OCI-LY1 (cell line): ENCODE data around the gene ZNF521.

Experiments used
- H2AFZ ChIP-seq: fragments of 200-600 bp; sonication (generic), shearing (Covaris generic); 2 replicates; pipeline ENCODE4 v1.6.0; 2014; ENCODE audit warnings: antibody characterized with exemption, mild to moderate bottlenecking, low read length
- H3F3A ChIP-seq: fragments of 200-600 bp; sonication (generic), shearing (Covaris generic); 2 replicates; pipeline ENCODE4 v1.6.0; 2014; ENCODE audit warnings: mild to moderate bottlenecking, antibody characterized with exemption, low read length, moderate library complexity; ENCODE audit not compliant: insufficient read depth
- H3K27ac ChIP-seq: fragments of 200-600 bp; sonication (generic); 2 replicates; pipeline ENCODE4 v1.5.1; 2014; ENCODE audit warnings: low read length, mixed run types, mild to moderate bottlenecking, low read depth; ENCODE audit not compliant: poor library complexity, severe bottlenecking
- H3K27me3 ChIP-seq: fragments of 200-600 bp; sonication (generic); 2 replicates; pipeline ENCODE4 v1.6.0; 2014; ENCODE audit warnings: antibody characterized with exemption, mild to moderate bottlenecking, low read length, moderate library complexity; ENCODE audit not compliant: insufficient read depth
- H3K36me3 ChIP-seq: fragments of 200-600 bp; sonication (generic); 2 replicates; pipeline ENCODE4 v1.6.1; 2014; ENCODE audit warnings: mild to moderate bottlenecking, antibody characterized with exemption, low read length, moderate library complexity, mixed read lengths; ENCODE audit not compliant: insufficient read depth
- H3K4me1 ChIP-seq: fragments of 200-600 bp; sonication (generic); 2 replicates; pipeline ENCODE4 v1.5.1; 2014; ENCODE audit warnings: mild to moderate bottlenecking, low read length, moderate library complexity; ENCODE audit not compliant: insufficient read depth, severe bottlenecking
- H3K4me2 ChIP-seq: fragments of 200-600 bp; sonication (generic), shearing (Covaris generic); 2 replicates; pipeline ENCODE4 v1.6.1; 2014; ENCODE audit warnings: low read length
- H3K4me3 ChIP-seq: fragments of 200-600 bp; sonication (generic); 2 replicates; pipeline ENCODE4 v1.5.1; 2014; ENCODE audit warnings: low read length, low read depth, mild to moderate bottlenecking, mixed read lengths; ENCODE audit not compliant: poor library complexity, severe bottlenecking
- H3K79me2 ChIP-seq: fragments of 200-600 bp; shearing (Covaris generic); 2 replicates; pipeline ENCODE4 v1.6.1; 2016; ENCODE audit warnings: mixed run types, low read length, mixed read lengths; ENCODE audit not compliant: insufficient read depth
- H3K9ac ChIP-seq: fragments of 200-600 bp; sonication (generic), shearing (Covaris generic); 2 replicates; pipeline ENCODE4 v1.6.1; 2014; ENCODE audit warnings: mild to moderate bottlenecking, low read length, mixed read lengths
- H3K9me2 ChIP-seq: fragments of 200-600 bp; sonication (generic), shearing (Covaris generic); 2 replicates; pipeline ENCODE4 v1.6.1; 2014; ENCODE audit warnings: low read depth, mild to moderate bottlenecking, low read length, mixed read lengths
- H3K9me3 ChIP-seq: fragments of 200-600 bp; shearing (Covaris generic); 2 replicates; pipeline ENCODE4 v1.6.1; 2014; ENCODE audit warnings: low read length, mixed read lengths
- H4K20me1 ChIP-seq: fragments of 200-600 bp; sonication (generic), shearing (Covaris generic); 2 replicates; pipeline ENCODE4 v1.6.0; 2016; ENCODE audit warnings: mild to moderate bottlenecking, low read length; ENCODE audit not compliant: insufficient read depth
- EZH2 ChIP-seq: fragments of 200-600 bp; sonication (generic), shearing (Covaris generic); IDR thresholded peaks from 2 replicates; pipeline ENCODE4 v1.8.0; 2017; ENCODE audit warnings: borderline replicate concordance, mixed run types, mild to moderate bottlenecking, antibody characterized with exemption, low read length, moderate library complexity, mixed read lengths
- TF ChIP-seq, protein P1 (sequence below): fragments of 200-600 bp; sonication (generic), shearing (Covaris generic); IDR thresholded peaks from 2 replicates; pipeline ENCODE4 v1.5.1; 2017; ENCODE audit warnings: mild to moderate bottlenecking, antibody characterized with exemption, low read length, moderate library complexity, mixed read lengths

The ZNF521 gene

DNA sequence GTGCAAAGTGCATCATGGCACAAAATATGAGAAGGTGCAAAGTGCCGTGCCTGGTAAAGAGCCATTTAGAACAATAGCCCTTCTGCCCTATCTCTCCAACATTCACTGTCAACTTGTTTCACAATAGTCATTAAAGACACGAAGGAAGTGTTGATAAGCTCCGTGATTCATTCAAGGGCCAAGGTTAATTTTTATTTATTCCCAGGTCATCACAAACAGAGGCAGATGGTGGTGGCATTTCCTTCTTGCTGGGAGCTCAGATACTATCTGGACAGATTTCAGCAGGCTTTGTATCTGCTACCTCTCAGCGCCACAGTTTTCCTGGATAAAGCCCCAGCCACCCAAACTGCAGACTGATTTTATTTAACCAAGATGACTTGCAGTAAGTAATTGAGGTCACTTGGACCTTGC lies 309.3 kb downstream of the ZNF521 start:
- no peaks in the 10 kb centered on the region for H3K4me1 ChIP-seq
- H3K36me3 ChIP-seq: no peaks in the 10 kb centered on the region
- H3K9me3 ChIP-seq: no peaks in the 10 kb centered on the region
- H3K4me3 ChIP-seq: no peak overlapping the region
- no peak overlapping the region for H3K4me2 ChIP-seq
- H3K27ac ChIP-seq: no peak overlapping the region
- TF ChIP-seq, protein P1, sequence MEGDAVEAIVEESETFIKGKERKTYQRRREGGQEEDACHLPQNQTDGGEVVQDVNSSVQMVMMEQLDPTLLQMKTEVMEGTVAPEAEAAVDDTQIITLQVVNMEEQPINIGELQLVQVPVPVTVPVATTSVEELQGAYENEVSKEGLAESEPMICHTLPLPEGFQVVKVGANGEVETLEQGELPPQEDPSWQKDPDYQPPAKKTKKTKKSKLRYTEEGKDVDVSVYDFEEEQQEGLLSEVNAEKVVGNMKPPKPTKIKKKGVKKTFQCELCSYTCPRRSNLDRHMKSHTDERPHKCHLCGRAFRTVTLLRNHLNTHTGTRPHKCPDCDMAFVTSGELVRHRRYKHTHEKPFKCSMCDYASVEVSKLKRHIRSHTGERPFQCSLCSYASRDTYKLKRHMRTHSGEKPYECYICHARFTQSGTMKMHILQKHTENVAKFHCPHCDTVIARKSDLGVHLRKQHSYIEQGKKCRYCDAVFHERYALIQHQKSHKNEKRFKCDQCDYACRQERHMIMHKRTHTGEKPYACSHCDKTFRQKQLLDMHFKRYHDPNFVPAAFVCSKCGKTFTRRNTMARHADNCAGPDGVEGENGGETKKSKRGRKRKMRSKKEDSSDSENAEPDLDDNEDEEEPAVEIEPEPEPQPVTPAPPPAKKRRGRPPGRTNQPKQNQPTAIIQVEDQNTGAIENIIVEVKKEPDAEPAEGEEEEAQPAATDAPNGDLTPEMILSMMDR: no peak
- TF ChIP-seq EZH2: no peak
- H4K20me1 ChIP-seq: no peaks in the 10 kb centered on the region
- H3K9me2 ChIP-seq: no peaks in the 10 kb centered on the region
- no peaks in the 10 kb centered on the region for H3F3A ChIP-seq
- H3K9ac ChIP-seq: no peak overlapping the region
- H2AFZ ChIP-seq: no peak overlapping the region
- H3K27me3 ChIP-seq: 0 out of 2 replicates have a peak, but pooled peaks cover 5% of the 10 kb centered on the region
- H3K79me2 ChIP-seq: no peaks in the 10 kb centered on the region

DNA sequence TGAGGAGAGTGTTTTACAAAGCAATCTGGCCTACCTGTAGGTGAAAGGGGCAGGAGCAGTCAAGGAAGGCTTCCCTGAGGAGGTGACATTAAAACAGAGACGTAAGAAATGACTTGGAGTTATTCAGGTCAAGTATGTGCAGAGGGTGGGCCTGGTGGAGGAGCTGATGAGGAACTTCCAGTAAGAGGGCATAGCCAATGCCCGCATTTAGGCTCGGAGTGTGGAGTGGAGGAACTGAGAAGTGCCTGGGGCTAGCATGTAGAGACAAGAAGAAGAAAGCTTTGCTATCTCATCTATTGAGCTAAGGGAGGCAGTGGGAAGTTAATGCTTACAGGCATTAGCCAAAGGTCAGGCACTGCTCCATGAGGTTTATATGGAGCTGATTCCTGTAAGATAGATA lies 312.2 kb downstream of the ZNF521 start:
- H3K27ac ChIP-seq: no peak overlapping the region
- H3K79me2 ChIP-seq: no peaks in the 10 kb centered on the region
- no peaks in the 10 kb centered on the region for H3F3A ChIP-seq
- H3K9me3 ChIP-seq: no peaks in the 10 kb centered on the region
- H3K9ac ChIP-seq: no peak overlapping the region
- H3K9me2 ChIP-seq: no peaks in the 10 kb centered on the region
- H3K27me3 ChIP-seq: 0 out of 2 replicates have a peak, but pooled peaks cover 8% of the 10 kb centered on the region
- no peak for TF ChIP-seq EZH2
- TF ChIP-seq, protein P1: no peak
- no peaks in the 10 kb centered on the region for H3K4me1 ChIP-seq
- H3K4me3 ChIP-seq: no peak overlapping the region
- no peaks in the 10 kb centered on the region for H3K36me3 ChIP-seq
- H4K20me1 ChIP-seq: no peaks in the 10 kb centered on the region
- no peak overlapping the region for H2AFZ ChIP-seq
- H3K4me2 ChIP-seq: no peak overlapping the region

DNA sequence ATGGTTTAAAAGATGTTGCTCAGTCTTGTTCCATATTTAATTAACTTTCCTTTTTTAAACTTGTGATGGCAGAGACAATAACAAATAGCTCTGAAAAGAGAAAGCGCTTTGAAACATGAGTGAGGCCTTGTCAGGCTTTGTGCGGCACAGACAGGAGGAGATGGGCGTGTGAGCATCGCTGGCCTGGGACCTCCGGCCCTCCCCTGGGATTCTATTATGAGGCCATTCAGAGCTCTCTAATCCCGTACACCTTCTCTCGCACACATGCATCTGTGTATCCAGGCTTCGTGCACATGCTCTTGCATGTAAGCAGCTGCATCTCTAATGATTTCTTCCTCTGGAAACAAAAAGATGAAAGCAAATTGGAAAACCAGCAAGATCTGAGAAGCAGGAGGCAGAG lies 313.7 kb downstream of the ZNF521 start:
- TF ChIP-seq EZH2: no peak
- TF ChIP-seq, protein P1: no peak

More for the DNA sequence above, 313.7 kb downstream of the ZNF521 start:
- no peaks in the 10 kb centered on the region for H3K9me2 ChIP-seq
- H3K79me2 ChIP-seq: no peaks in the 10 kb centered on the region
- no peaks in the 10 kb centered on the region for H3F3A ChIP-seq
- H3K4me1 ChIP-seq: no peaks in the 10 kb centered on the region
- no peak overlapping the region for H3K27ac ChIP-seq
- no peak overlapping the region for H3K9ac ChIP-seq
- no peak overlapping the region for H3K4me3 ChIP-seq
- no peaks in the 10 kb centered on the region for H3K36me3 ChIP-seq
- H3K9me3 ChIP-seq: no peaks in the 10 kb centered on the region
- no peak overlapping the region for H2AFZ ChIP-seq
- H3K27me3 ChIP-seq: 0 out of 2 replicates have a peak, but pooled peaks cover 8% of the 10 kb centered on the region
- no peaks in the 10 kb centered on the region for H4K20me1 ChIP-seq
- no peak overlapping the region for H3K4me2 ChIP-seq
